HEK293 (cell line): ENCODE measurements around the gene FRMD4A.

Experiments
- CTCF ChIA-PET: fragments of 350-600 bp; formaldehyde crosslinking; extraction: SDS; loops from one replicate; lab custom pipeline; 2021; ENCODE audit warnings: antibody characterized with exemption; lab: Yijun Ruan, JAX
- POLR2A ChIA-PET: fragments of 300-600 bp; formaldehyde crosslinking; extraction: SDS; loops from one replicate; lab custom pipeline; 2020; ENCODE audit warnings: antibody characterized with exemption, inconsistent platforms; lab: Yijun Ruan, JAX
- H3K27ac ChIP-seq: fragments of 200-500 bp; sonication (Bioruptor generic); 2 replicates; pipeline ENCODE4 v1.5.1; 2014; ENCODE audit warnings: low read depth, low read length, control low read depth, inconsistent platforms; ENCODE audit errors: extremely low read depth
- H3K36me3 ChIP-seq, 2 experiments: fragments of 200-500 bp in 1 of 2; sonication (Bioruptor generic) in 1 of 2; 1 replicate in 1 of 2; 2 replicates in 1 of 2; pipeline ENCODE4 v1.5.1; 2014 to 2017; ENCODE audit warnings: inconsistent platforms in 2 of 2, low read length in 2 of 2; ENCODE audit not compliant: control insufficient read depth in 2 of 2, insufficient read depth in 1 of 2
- H3K4me1 ChIP-seq: fragments of 200-500 bp; sonication (Bioruptor generic); 2 replicates; pipeline ENCODE4 v1.5.1; 2014; ENCODE audit warnings: mild to moderate bottlenecking, low read length, inconsistent platforms; ENCODE audit not compliant: control insufficient read depth, insufficient read depth
- H3K4me3 ChIP-seq: 2 replicates; pipeline ENCODE4 v1.5.1; 2011; ENCODE audit warnings: low read depth, mild to moderate bottlenecking, control low read depth, low read length, moderate library complexity
- H3K9me3 ChIP-seq: fragments of 200-500 bp; sonication (Bioruptor generic); 2 replicates; pipeline ENCODE4 v1.5.1; 2014; ENCODE audit warnings: low read depth, low read length, inconsistent platforms; ENCODE audit not compliant: control insufficient read depth, insufficient read depth
- MYNN ChIP-seq: fragments of 450-650 bp; formaldehyde crosslinking; IDR thresholded peaks from 2 replicates; pipeline ENCODE4 v1.5.1; 2016; ENCODE audit warnings: missing biosample characterization, missing genetic modification characterization, borderline replicate concordance
- SALL2 ChIP-seq: fragments of 450-650 bp; formaldehyde crosslinking; IDR thresholded peaks from 2 replicates; pipeline ENCODE4 v1.5.0; 2017; ENCODE audit warnings: missing biosample characterization, mild to moderate bottlenecking, missing genetic modification characterization, borderline replicate concordance
- ZFP3 ChIP-seq: fragments of 450-650 bp; formaldehyde crosslinking; IDR thresholded peaks from 2 replicates; pipeline ENCODE4 v1.5.1; 2016; ENCODE audit warnings: low read depth, missing biosample characterization, missing genetic modification characterization
- ZIC2 ChIP-seq: fragments of 450-650 bp; formaldehyde crosslinking; IDR thresholded peaks from 2 replicates; pipeline ENCODE4 v1.5.1; 2016; ENCODE audit warnings: missing biosample characterization, missing genetic modification characterization
- ZNF132 ChIP-seq: fragments of 450-650 bp; formaldehyde crosslinking; IDR thresholded peaks from 2 replicates; pipeline ENCODE4 v1.5.1; 2017; ENCODE audit warnings: missing biosample characterization, missing genetic modification characterization, borderline replicate concordance
- ZNF2 ChIP-seq: fragments of 450-650 bp; formaldehyde crosslinking; IDR thresholded peaks from 2 replicates; pipeline ENCODE4 v1.5.1; 2016; ENCODE audit warnings: missing biosample characterization, missing genetic modification characterization
- ZNF202 ChIP-seq: fragments of 450-650 bp; formaldehyde crosslinking; IDR thresholded peaks from 2 replicates; pipeline ENCODE4 v1.5.1; 2016; ENCODE audit warnings: missing biosample characterization, missing genetic modification characterization, borderline replicate concordance
- ZNF423 ChIP-seq: fragments of 450-650 bp; formaldehyde crosslinking; IDR thresholded peaks from 2 replicates; pipeline ENCODE4 v1.5.1; 2016; ENCODE audit warnings: missing biosample characterization, missing genetic modification characterization
- ZNF548 ChIP-seq: fragments of 450-650 bp; formaldehyde crosslinking; IDR thresholded peaks from 2 replicates; pipeline ENCODE4 v1.5.1; 2016; ENCODE audit warnings: missing biosample characterization, missing genetic modification characterization
- ZNF660 ChIP-seq: fragments of 450-650 bp; IDR thresholded peaks from 2 replicates; pipeline ENCODE4 v1.5.1; 2018; ENCODE audit warnings: missing biosample characterization, mild to moderate bottlenecking, missing genetic modification characterization
- ZNF670 ChIP-seq: fragments of 450-650 bp; formaldehyde crosslinking; IDR thresholded peaks from 2 replicates; pipeline ENCODE4 v1.5.1; 2016; ENCODE audit warnings: missing biosample characterization, missing genetic modification characterization, low read depth
- ZSCAN16 ChIP-seq: fragments of 450-650 bp; formaldehyde crosslinking; IDR thresholded peaks from 2 replicates; pipeline ENCODE4 v1.5.1; 2016; ENCODE audit warnings: missing biosample characterization, missing genetic modification characterization
- ZXDB ChIP-seq: fragments of 450-650 bp; formaldehyde crosslinking; IDR thresholded peaks from 2 replicates; pipeline ENCODE4 v1.5.1; 2016; ENCODE audit warnings: missing biosample characterization, missing genetic modification characterization
- TF ChIP-seq, protein P1 (sequence below): fragments of 450-650 bp; formaldehyde crosslinking; IDR thresholded peaks from 2 replicates; pipeline ENCODE4 v1.5.1; 2016; ENCODE audit warnings: missing biosample characterization, missing genetic modification characterization
- TF ChIP-seq, protein P2 (sequence below): fragments of 450-650 bp; formaldehyde crosslinking; IDR thresholded peaks from 2 replicates; pipeline ENCODE4 v1.5.1; 2016; ENCODE audit warnings: missing biosample characterization, missing genetic modification characterization
- TF ChIP-seq, protein P3 (sequence below): fragments of 450-650 bp; formaldehyde crosslinking; IDR thresholded peaks from 2 replicates; pipeline ENCODE4 v1.5.1; 2016; ENCODE audit warnings: missing biosample characterization, missing genetic modification characterization
- TF ChIP-seq, protein P4 (sequence below): fragments of 450-650 bp; formaldehyde crosslinking; optimal IDR thresholded peaks from 2 replicates; pipeline ENCODE3; 2016; ENCODE audit warnings: missing biosample characterization, mild to moderate bottlenecking, missing genetic modification characterization
- TF ChIP-seq, protein P5 (sequence below): sonication (generic); formaldehyde crosslinking; IDR thresholded peaks from 2 replicates; pipeline ENCODE4 v1.8.1; 2022; ENCODE audit warnings: mild to moderate bottlenecking, moderate library complexity, missing genetic modification reagents
- TF ChIP-seq, protein P6 (sequence below): fragments of 450-650 bp; formaldehyde crosslinking; IDR thresholded peaks from 2 replicates; pipeline ENCODE4 v1.5.1; 2016; ENCODE audit warnings: missing biosample characterization, missing genetic modification characterization

Gene FRMD4A

DNA sequence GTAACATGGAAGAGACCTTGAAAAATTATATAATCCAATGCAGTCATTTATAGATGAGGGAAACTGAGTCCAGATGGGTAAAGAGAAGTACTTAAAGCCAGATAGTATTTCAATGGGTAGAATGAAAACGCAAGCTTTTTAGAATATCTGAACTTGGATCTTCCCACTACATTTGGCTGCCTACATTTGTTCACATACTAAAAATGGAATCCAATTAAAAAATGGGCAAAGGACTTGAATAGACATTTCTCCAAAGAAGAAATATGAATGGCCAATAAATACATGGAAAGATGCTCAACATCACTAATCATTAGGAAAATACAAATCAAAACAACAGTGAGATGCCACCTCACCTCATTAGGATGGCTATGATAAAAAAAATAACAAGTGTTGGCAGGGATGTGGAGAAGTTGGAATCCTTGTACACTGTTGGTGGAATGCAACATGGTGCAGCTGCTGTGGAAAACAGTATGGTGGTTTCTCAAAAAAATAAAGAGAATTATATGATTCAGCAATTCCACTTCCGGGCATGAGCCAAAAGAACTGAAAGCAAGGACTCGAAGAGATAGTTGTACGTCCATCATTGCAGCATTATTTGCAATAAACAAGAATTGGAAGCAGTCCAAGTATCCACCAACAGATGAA is 188.0 kb downstream of the FRMD4A start:
- Histone ChIP-seq H3K36me3 (no peaks in the 10 kb centered on the region), H3K9me3 (no peaks in the 10 kb centered on the region), H3K27ac (no peak overlapping the region), H3K4me1 (no peaks in the 10 kb centered on the region), H3K4me3 (no peak overlapping the region)
- POLR2A ChIA-PET, result no interaction called here
- CTCF ChIA-PET, result interaction anchor here (0.6 to 0.7 kb wide), 2 partner anchors 54 to 57 kb away, joined by 3 to 10 read pairs; no protein-coding TSS in a partner anchor
- TF ChIP-seq, protein P1, sequence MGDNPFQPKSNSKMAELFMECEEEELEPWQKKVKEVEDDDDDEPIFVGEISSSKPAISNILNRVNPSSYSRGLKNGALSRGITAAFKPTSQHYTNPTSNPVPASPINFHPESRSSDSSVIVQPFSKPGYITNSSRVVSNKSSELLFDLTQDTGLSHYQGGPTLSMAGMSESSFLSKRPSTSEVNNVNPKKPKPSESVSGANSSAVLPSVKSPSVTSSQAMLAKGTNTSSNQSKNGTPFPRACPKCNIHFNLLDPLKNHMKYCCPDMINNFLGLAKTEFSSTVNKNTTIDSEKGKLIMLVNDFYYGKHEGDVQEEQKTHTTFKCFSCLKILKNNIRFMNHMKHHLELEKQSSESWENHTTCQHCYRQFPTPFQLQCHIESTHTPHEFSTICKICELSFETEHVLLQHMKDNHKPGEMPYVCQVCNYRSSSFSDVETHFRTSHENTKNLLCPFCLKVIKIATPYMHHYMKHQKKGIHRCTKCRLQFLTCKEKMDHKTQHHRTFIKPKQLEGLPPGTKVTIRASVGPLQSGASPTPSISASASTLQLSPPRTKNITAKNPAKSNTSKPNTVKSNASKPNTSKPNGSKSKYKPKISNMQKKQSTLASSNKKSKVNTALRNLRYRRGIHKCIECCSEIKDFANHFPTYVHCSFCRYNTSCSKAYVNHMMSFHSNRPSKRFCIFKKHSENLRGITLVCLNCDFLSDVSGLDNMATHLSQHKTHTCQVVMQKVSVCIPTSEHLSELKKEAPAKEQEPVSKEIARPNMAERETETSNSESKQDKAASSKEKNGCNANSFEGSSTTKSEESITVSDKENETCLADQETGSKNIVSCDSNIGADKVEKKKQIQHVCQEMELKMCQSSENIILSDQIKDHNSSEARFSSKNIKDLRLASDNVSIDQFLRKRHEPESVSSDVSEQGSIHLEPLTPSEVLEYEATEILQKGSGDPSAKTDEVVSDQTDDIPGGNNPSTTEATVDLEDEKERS, result no peak
- TF ChIP-seq ZNF2 (no peak), MYNN (no peak), SALL2 (no peak), ZNF202 (tag by site-specific recombination) (no peak), ZSCAN16 (tag by site-specific recombination) (no peak), ZXDB (tag by site-specific recombination) (no peak), ZNF670 (tag by site-specific recombination) (no peak), ZNF423 (tag by site-specific recombination) (no peak)
- TF ChIP-seq, protein P2, sequence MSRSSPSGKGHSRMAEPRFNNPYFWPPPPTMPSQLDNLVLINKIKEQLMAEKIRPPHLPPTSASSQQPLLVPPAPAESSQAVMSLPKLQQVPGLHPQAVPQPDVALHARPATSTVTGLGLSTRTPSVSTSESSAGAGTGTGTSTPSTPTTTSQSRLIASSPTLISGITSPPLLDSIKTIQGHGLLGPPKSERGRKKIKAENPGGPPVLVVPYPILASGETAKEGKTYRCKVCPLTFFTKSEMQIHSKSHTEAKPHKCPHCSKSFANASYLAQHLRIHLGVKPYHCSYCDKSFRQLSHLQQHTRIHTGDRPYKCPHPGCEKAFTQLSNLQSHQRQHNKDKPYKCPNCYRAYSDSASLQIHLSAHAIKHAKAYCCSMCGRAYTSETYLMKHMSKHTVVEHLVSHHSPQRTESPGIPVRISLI (tag by site-specific recombination), result no peak
- TF ChIP-seq, protein P3, sequence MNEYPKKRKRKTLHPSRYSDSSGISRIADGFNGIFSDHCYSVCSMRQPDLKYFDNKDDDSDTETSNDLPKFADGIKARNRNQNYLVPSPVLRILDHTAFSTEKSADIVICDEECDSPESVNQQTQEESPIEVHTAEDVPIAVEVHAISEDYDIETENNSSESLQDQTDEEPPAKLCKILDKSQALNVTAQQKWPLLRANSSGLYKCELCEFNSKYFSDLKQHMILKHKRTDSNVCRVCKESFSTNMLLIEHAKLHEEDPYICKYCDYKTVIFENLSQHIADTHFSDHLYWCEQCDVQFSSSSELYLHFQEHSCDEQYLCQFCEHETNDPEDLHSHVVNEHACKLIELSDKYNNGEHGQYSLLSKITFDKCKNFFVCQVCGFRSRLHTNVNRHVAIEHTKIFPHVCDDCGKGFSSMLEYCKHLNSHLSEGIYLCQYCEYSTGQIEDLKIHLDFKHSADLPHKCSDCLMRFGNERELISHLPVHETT (tag by site-specific recombination), result no peak
- TF ChIP-seq, protein P4, sequence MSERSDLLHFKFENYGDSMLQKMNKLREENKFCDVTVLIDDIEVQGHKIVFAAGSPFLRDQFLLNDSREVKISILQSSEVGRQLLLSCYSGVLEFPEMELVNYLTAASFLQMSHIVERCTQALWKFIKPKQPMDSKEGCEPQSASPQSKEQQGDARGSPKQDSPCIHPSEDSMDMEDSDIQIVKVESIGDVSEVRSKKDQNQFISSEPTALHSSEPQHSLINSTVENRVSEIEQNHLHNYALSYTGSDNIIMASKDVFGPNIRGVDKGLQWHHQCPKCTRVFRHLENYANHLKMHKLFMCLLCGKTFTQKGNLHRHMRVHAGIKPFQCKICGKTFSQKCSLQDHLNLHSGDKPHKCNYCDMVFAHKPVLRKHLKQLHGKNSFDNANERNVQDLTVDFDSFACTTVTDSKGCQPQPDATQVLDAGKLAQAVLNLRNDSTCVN (tag by site-specific recombination), result no peak

DNA sequence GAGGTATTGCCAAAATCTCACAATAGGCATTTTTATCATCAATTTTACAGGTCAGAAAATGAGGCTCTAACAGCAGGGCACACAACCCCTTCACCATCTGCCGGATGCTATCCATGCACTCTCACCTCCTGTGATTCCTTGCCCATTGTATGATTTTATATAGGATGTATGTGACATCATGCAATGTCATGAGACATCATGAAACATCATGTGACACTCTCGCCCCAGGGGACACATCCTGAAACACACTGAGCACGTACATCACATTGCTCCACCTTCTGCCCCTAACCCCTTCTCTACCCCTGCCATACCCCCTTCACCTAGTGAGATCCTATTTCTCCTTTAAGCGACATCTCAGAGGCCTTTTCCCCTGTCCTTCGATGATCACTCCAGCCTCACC is 189.4 kb downstream of the FRMD4A start:
- POLR2A ChIA-PET, result no interaction called here
- Histone ChIP-seq H3K9me3 (no peaks in the 10 kb centered on the region), H3K4me1 (no peaks in the 10 kb centered on the region), H3K4me3 (no peak overlapping the region), H3K27ac (no peak overlapping the region), H3K36me3 (no peaks in the 10 kb centered on the region)
- CTCF ChIA-PET, result no interaction called here
- TF ChIP-seq ZNF660 (no peak), ZIC2 (tag by site-specific recombination) (no peak), ZNF670 (tag by site-specific recombination) (no peak), ZNF548 (no peak), ZNF132 (no peak), ZFP3 (tag by site-specific recombination) (no peak)
- TF ChIP-seq, protein P5, sequence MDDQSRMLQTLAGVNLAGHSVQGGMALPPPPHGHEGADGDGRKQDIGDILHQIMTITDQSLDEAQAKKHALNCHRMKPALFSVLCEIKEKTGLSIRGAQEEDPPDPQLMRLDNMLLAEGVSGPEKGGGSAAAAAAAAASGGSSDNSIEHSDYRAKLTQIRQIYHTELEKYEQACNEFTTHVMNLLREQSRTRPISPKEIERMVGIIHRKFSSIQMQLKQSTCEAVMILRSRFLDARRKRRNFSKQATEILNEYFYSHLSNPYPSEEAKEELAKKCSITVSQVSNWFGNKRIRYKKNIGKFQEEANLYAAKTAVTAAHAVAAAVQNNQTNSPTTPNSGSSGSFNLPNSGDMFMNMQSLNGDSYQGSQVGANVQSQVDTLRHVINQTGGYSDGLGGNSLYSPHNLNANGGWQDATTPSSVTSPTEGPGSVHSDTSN (CRISPR knock-in tag), result no peak
- TF ChIP-seq, protein P1, result no peak
- TF ChIP-seq, protein P6, sequence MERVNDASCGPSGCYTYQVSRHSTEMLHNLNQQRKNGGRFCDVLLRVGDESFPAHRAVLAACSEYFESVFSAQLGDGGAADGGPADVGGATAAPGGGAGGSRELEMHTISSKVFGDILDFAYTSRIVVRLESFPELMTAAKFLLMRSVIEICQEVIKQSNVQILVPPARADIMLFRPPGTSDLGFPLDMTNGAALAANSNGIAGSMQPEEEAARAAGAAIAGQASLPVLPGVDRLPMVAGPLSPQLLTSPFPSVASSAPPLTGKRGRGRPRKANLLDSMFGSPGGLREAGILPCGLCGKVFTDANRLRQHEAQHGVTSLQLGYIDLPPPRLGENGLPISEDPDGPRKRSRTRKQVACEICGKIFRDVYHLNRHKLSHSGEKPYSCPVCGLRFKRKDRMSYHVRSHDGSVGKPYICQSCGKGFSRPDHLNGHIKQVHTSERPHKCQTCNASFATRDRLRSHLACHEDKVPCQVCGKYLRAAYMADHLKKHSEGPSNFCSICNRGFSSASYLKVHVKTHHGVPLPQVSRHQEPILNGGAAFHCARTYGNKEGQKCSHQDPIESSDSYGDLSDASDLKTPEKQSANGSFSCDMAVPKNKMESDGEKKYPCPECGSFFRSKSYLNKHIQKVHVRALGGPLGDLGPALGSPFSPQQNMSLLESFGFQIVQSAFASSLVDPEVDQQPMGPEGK (tag by site-specific recombination), result no peak
